ENCODE measurements around the gene SLC27A3. TPM values are rescaled to one million over a fixed set of nuclear protein-coding genes. Genes with fewer than 3 reads are reported as not detected.

SLC27A3 gene
- 30.4 and 56.1 TPM in 2 replicates for total RNA-seq

- DNase-seq (ENCODE audit: low read depth in 2 of 2), result peak in 1 of 2 donors; percentile 35
Measured at GRCh38 chr1:153774780-153775457, at the start of gene SLC27A3. Gene SLC27A3 (plus strand): TSS chr1:153775407. CDS start chr1:153775498, 91 bp downstream.

- DNase-seq (ENCODE audit: low read depth in 2 of 2), result peak; percentile 99 to 100
Measured at GRCh38 chr1:153727463-153728304, 47.5 kb upstream of the SLC27A3 start, which contains the start of gene INTS3. Gene INTS3 (plus strand): TSS chr1:153728050. CDS start chr1:153728635, 585 bp downstream.

GRCh38 chr1:153728305-153729066 lies 46.7 kb upstream of the SLC27A3 start:
- peak in 1 of 2 donors; percentile 64 for DNase-seq (ENCODE audit: low read depth in 2 of 2)

- no peak for DNase-seq (ENCODE audit: low read depth in 2 of 2)
Measured at GRCh38 chr1:153730468-153730988, 44.7 kb upstream of the SLC27A3 start.

GRCh38 chr1:153733970-153734369 lies 41.2 kb upstream of the SLC27A3 start:
- no peak for DNase-seq (ENCODE audit: low read depth in 2 of 2)

- no peak for DNase-seq (ENCODE audit: low read depth in 2 of 2)
Measured at GRCh38 chr1:153734396-153735089, 40.7 kb upstream of the SLC27A3 start.

GRCh38 chr1:153735090-153735420 lies 40.2 kb upstream of the SLC27A3 start:
- no peak for DNase-seq (ENCODE audit: low read depth in 2 of 2)

GRCh38 chr1:153741986-153742385 lies 33.2 kb upstream of the SLC27A3 start:
- no peak for DNase-seq (ENCODE audit: low read depth in 2 of 2)

GRCh38 chr1:153742411-153743142 lies 32.6 kb upstream of the SLC27A3 start:
- no peak for DNase-seq (ENCODE audit: low read depth in 2 of 2)

- DNase-seq (ENCODE audit: low read depth in 2 of 2), result no peak
Measured at GRCh38 chr1:153745417-153745816, 29.8 kb upstream of the SLC27A3 start.

- no peak for DNase-seq (ENCODE audit: low read depth in 2 of 2)
Measured at GRCh38 chr1:153746174-153746573, 29.0 kb upstream of the SLC27A3 start.

GRCh38 chr1:153748903-153749302 lies 26.3 kb upstream of the SLC27A3 start:
- no peak for DNase-seq (ENCODE audit: low read depth in 2 of 2)

GRCh38 chr1:153749408-153750005 lies 25.7 kb upstream of the SLC27A3 start:
- peak; percentile 77 to 88 for DNase-seq (ENCODE audit: low read depth in 2 of 2)

GRCh38 chr1:153750026-153750995 lies 24.9 kb upstream of the SLC27A3 start:
- peak in 1 of 2 donors; percentile 25 for DNase-seq (ENCODE audit: low read depth in 2 of 2)

- DNase-seq (ENCODE audit: low read depth in 2 of 2), result peak in 1 of 2 donors; percentile 78
Measured at GRCh38 chr1:153752072-153752471, 23.1 kb upstream of the SLC27A3 start.

GRCh38 chr1:153752571-153753195 lies 22.5 kb upstream of the SLC27A3 start:
- DNase-seq (ENCODE audit: low read depth in 2 of 2), result peak in 1 of 2 donors; percentile 83

GRCh38 chr1:153754266-153754665 lies 20.9 kb upstream of the SLC27A3 start:
- DNase-seq (ENCODE audit: low read depth in 2 of 2), result no peak

GRCh38 chr1:153760440-153760839 lies 14.8 kb upstream of the SLC27A3 start:
- DNase-seq (ENCODE audit: low read depth in 2 of 2), result no peak

Measured in dermis microvascular lymphatic vessel endothelial cell (primary cell).